Testis (tissue), 3 donors: ENCODE data around the gene RPP25L. TPM values are rescaled to one million over a fixed set of nuclear protein-coding genes. Genes with fewer than 3 reads are reported as not detected.

Source experiments
- DNase-seq: peaks from one replicate; pipeline ENCODE4 v3.0.0-alpha.2; 2019
- H3K27ac ChIP-seq, 2 donors: fragments of 200-600 bp; sonication (generic); one replicate each; pipeline ENCODE4 v1.5.1; 2019
- H3K27me3 ChIP-seq: fragments of 200-600 bp; sonication (generic); one replicate; pipeline ENCODE4 v1.5.1; 2019
- H3K36me3 ChIP-seq: fragments of 200-600 bp; sonication (generic); one replicate; pipeline ENCODE4 v1.5.1; 2017; ENCODE audit warnings: low read depth; ENCODE audit errors: missing control alignments
- H3K4me1 ChIP-seq: fragments of 200-600 bp; sonication (generic); one replicate; pipeline ENCODE4 v1.5.1; 2019
- H3K4me3 ChIP-seq, 2 donors: fragments of 200-600 bp; sonication (generic); one replicate each; pipeline ENCODE4 v1.5.1; 2017 to 2019
- H3K9me3 ChIP-seq: fragments of 200-600 bp; sonication (generic); one replicate; pipeline ENCODE4 v1.5.1; 2017
- POLR2A ChIP-seq: fragments of 450-650 bp; IDR thresholded peaks from one replicate; pipeline ENCODE4 v1.6.1; 2017; ENCODE audit warnings: antibody characterized with exemption, mild to moderate bottlenecking, moderate library complexity
- WGBS, 2 donors: methylation state at CpG; one replicate each; pipeline ENCODE4 v1.1.5; 2018; 5-methylcytosine and 5-hydroxymethylcytosine counted together
- intact Hi-C: fragments of 100-400 bp; cut with DNase I; formaldehyde crosslinking; loops from one replicate; pipeline ENCODE4 v1.15.1; 2023; ENCODE audit warnings: low total_unique reads
- polyA plus RNA-seq: library from polyadenylated mRNA; stranded (reverse); fragments of 350-450 nt; fragmentation: Illumina TruSeq; extraction: RNeasy Lipid Tissue Mini Kit (QIAGEN cat#74804); gene quantifications from one replicate; pipeline ENCODE4 v1.2.3, GENCODE V29; 2014; ENCODE audit warnings: low read depth, low replicate concordance; ENCODE audit not compliant: insufficient read depth
- total RNA-seq, 2 donors: library from RNA; depleted of rRNA; stranded (reverse); fragments of >200 nt; gene quantifications; one replicate each; pipeline ENCODE4 v1.2.3, GENCODE V29; 2016
- TF ChIP-seq, protein P1 (sequence below), 3 experiments: fragments of 450-650 bp in 2 of 3; fragments of 200-600 bp in 1 of 3; sonication (generic) in 1 of 3; IDR thresholded peaks; one replicate each; pipeline ENCODE4 v1.5.1; 2016 to 2019; ENCODE audit warnings: antibody characterized with exemption in 3 of 3, mild to moderate bottlenecking in 2 of 3, moderate library complexity in 1 of 3

Gene RPP25L
- total and polyA plus RNA-seq, 3 donors from 2014 or later: 23.5 to 26.8 (median 25.1) TPM

GRCh38 chr9:34594177-34594576 lies 17.7 kb downstream of the RPP25L start:
- H3K4me1 ChIP-seq: peaks cover 26% of the 10 kb centered on the region
- intact Hi-C loops: loop anchor here (5.0 kb wide), 1 partner anchor 42 kb away; no protein-coding TSS in a partner anchor
- H3K27ac ChIP-seq: peak overlapping the region; percentile 39 to 43
- peak; percentile 59 for DNase-seq
- H3K4me3 ChIP-seq: no peak overlapping the region
- no peaks in the 10 kb centered on the region for H3K27me3 ChIP-seq
- H3K9me3 ChIP-seq: no peaks in the 10 kb centered on the region
- 48 to 51% methylated on average over 9 of the region's 9 CpGs for WGBS, 2 donors
- no peak for TF ChIP-seq POLR2A
- TF ChIP-seq, protein P1, sequence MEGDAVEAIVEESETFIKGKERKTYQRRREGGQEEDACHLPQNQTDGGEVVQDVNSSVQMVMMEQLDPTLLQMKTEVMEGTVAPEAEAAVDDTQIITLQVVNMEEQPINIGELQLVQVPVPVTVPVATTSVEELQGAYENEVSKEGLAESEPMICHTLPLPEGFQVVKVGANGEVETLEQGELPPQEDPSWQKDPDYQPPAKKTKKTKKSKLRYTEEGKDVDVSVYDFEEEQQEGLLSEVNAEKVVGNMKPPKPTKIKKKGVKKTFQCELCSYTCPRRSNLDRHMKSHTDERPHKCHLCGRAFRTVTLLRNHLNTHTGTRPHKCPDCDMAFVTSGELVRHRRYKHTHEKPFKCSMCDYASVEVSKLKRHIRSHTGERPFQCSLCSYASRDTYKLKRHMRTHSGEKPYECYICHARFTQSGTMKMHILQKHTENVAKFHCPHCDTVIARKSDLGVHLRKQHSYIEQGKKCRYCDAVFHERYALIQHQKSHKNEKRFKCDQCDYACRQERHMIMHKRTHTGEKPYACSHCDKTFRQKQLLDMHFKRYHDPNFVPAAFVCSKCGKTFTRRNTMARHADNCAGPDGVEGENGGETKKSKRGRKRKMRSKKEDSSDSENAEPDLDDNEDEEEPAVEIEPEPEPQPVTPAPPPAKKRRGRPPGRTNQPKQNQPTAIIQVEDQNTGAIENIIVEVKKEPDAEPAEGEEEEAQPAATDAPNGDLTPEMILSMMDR (IDR thresholded peaks at IDR 0.05): no peak
- no peaks in the 10 kb centered on the region for H3K36me3 ChIP-seq

GRCh38 chr9:34592895-34593601 lies 18.8 kb downstream of the RPP25L start:
- no peaks in the 10 kb centered on the region for H3K9me3 ChIP-seq
- peak; percentile 75 for DNase-seq
- no peaks in the 10 kb centered on the region for H3K27me3 ChIP-seq
- 28 to 38% methylated on average over 8 to 26 of the region's 26 CpGs for WGBS, 2 donors
- intact Hi-C loops: loop anchor here (5.0 kb wide), 1 partner anchor 41 kb away; no protein-coding TSS in a partner anchor
- H3K4me3 ChIP-seq: no peak overlapping the region
- peaks cover 26% of the 10 kb centered on the region for H3K4me1 ChIP-seq
- H3K27ac ChIP-seq: peak overlapping the region; percentile 39 to 43
- no peaks in the 10 kb centered on the region for H3K36me3 ChIP-seq
- TF ChIP-seq, protein P1 (IDR thresholded peaks at IDR 0.05): no peak
- TF ChIP-seq POLR2A: no peak

GRCh38 chr9:34591917-34592866 lies 19.7 kb downstream of the RPP25L start:
- TF ChIP-seq POLR2A: no peak
- TF ChIP-seq, protein P1 (IDR thresholded peaks at IDR 0.05): no peak
- peak overlapping the region in 1 of 2 donors; percentile 40 for H3K4me3 ChIP-seq
- 32 to 34% methylated on average over 12 to 16 of the region's 16 CpGs for WGBS, 2 donors
- DNase-seq: no peak
- H3K4me1 ChIP-seq: peaks cover 26% of the 10 kb centered on the region
- intact Hi-C loops: loop anchor here (5.0 kb wide), 1 partner anchor 40 kb away; no protein-coding TSS in a partner anchor
- H3K27ac ChIP-seq: no peak overlapping the region
- H3K36me3 ChIP-seq: no peaks in the 10 kb centered on the region
- no peaks in the 10 kb centered on the region for H3K27me3 ChIP-seq
- no peaks in the 10 kb centered on the region for H3K9me3 ChIP-seq

DNA sequence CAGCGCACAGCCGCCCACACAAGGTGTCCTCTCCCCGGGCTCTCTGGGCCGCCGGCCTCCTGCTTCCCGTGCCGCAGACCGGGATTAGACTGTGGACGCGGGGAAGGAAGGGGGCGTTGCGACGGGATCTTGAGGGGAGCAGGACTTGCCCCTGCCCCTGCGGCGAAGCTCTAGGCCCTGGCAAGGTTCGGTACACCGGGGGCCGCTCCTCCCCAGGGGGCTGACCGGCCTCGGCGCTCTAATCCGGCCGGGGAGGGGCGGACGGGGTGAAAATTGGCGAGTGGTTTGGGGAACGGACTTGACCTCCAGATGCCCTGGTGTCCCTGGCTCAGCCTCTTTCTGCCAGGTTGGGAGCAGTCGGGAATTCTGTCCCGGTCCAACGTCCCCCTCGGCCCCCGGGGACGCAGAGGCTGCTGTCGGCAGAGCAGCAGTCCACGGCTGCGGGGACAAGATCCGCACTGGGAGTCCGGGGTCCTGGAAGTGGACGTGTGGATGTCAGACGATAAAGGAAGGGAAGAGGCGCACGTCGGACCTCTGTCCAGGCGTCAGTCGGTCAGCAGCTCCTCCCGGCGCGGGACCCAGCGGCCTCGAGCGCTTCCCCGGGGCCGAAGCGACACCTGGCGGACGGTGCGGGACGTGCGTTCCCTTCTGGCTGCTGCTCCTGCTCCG lies 20.5 kb downstream of the RPP25L start:
- TF ChIP-seq, protein P1 (IDR thresholded peaks at IDR 0.05): peak; percentile 91 to 93 (median 92)
- no peak for TF ChIP-seq POLR2A
- Histone ChIP-seq H3K27ac (no peak overlapping the region), H3K36me3 (no peaks in the 10 kb centered on the region)

More for the DNA sequence above, 20.5 kb downstream of the RPP25L start:
- 4 to 22% methylated on average over 5 to 56 of the region's 60 CpGs for WGBS, 2 donors
- Histone ChIP-seq H3K4me3 (peak overlapping the region in 1 of 2 donors; percentile 40), H3K27me3 (no peaks in the 10 kb centered on the region), H3K4me1 (peaks cover 26% of the 10 kb centered on the region), H3K9me3 (no peaks in the 10 kb centered on the region)
- peak; percentile 92 for DNase-seq
- intact Hi-C loops: loop anchor here (5.0 kb wide), 1 partner anchor 39 kb away; no protein-coding TSS in a partner anchor
